Endothelial cell of umbilical vein (primary cell): ENCODE data around the gene SPDYE4. TPM values are rescaled to one million over a fixed set of nuclear protein-coding genes. Genes with fewer than 3 reads are reported as not detected.

Source experiments
- BruUV-seq: library from RNA; stranded (reverse); fragments of 400-500 nt; replicated peaks from 2 replicates; lab custom pipeline; 2021; lab: Mats Ljungman, UMichigan
- CTCF ChIA-PET: fragments of 300-600, 350-600 bp; sonication (Branson Sonifier 250); formaldehyde crosslinking; loops from one replicate; lab custom pipeline; 2021; ENCODE audit warnings: antibody characterized with exemption, inconsistent platforms; lab: Charles Lee
- POLR2A ChIA-PET: fragments of 300-600, 350-600 bp; sonication (Branson Sonifier 250); formaldehyde crosslinking; loops from one replicate; lab custom pipeline; 2021; ENCODE audit warnings: antibody characterized with exemption, inconsistent platforms; lab: Charles Lee
- DNase-seq: peaks from one replicate; pipeline ENCODE4 v3.0.0-alpha.2; 2011; ENCODE audit warnings: low read depth, low spot score
- FAIRE-seq: peaks from 2 replicates; lab custom pipeline; 2011; peaks lifted over from hg19 to GRCh38; lab: Jason Lieb, UNC
- H2AFZ ChIP-seq: 2 replicates; pipeline ENCODE4 v1.6.0; 2012; ENCODE audit warnings: low read depth, low read length, control low read depth, inconsistent platforms
- H3K27ac ChIP-seq: 2 replicates; pipeline ENCODE4 v1.5.1; 2011; ENCODE audit warnings: low read depth, mild to moderate bottlenecking, control low read depth, low read length, moderate library complexity; ENCODE audit not compliant: insufficient read depth
- H3K27me3 ChIP-seq, 2 experiments: 2 replicates each; pipeline versions ENCODE4 v1.6.0 to v1.6.1; 2011; ENCODE audit warnings: low read length in 2 of 2, mixed read lengths in 1 of 2; ENCODE audit not compliant: control insufficient read depth in 2 of 2, insufficient read depth in 2 of 2
- H3K36me3 ChIP-seq, 2 experiments: 2 replicates in 1 of 2; 3 replicates in 1 of 2; pipeline ENCODE4 v1.5.1; 2011; ENCODE audit warnings: low read length in 2 of 2, mild to moderate bottlenecking in 1 of 2, moderate library complexity in 1 of 2; ENCODE audit not compliant: control insufficient read depth in 2 of 2, insufficient read depth in 2 of 2; ENCODE audit errors: extremely low read depth in 1 of 2
- H3K4me1 ChIP-seq: 3 replicates; pipeline ENCODE4 v1.5.1; 2011; ENCODE audit warnings: mild to moderate bottlenecking, low read length; ENCODE audit not compliant: control insufficient read depth, insufficient read depth; ENCODE audit errors: extremely low read depth
- H3K4me2 ChIP-seq: 2 replicates; pipeline ENCODE4 v1.6.1; 2011; ENCODE audit warnings: low read length, control low read depth, mixed read lengths; ENCODE audit not compliant: insufficient read depth
- H3K4me3 ChIP-seq, 3 experiments: fragments of 200-600 bp in 1 of 3; sonication (generic), shearing (Covaris generic) in 1 of 3; replicated peaks in 1 of 3; 2 replicates each; pipeline ENCODE4 v1.5.1; 2011 to 2016; ENCODE audit warnings: control low read depth in 3 of 3, low read length in 3 of 3, mild to moderate bottlenecking in 2 of 3, inconsistent platforms in 1 of 3, low read depth in 1 of 3, moderate library complexity in 1 of 3; ENCODE audit not compliant: insufficient read depth in 1 of 3
- H3K79me2 ChIP-seq: 2 replicates; pipeline ENCODE4 v1.6.0; 2012; ENCODE audit warnings: low read length, inconsistent platforms; ENCODE audit not compliant: control insufficient read depth, insufficient read depth
- H3K9ac ChIP-seq: replicated peaks from 2 replicates; pipeline ENCODE3; 2011; ENCODE audit warnings: low read length, control low read depth; ENCODE audit not compliant: insufficient read depth; ENCODE audit errors: extremely low read depth
- H3K9me1 ChIP-seq: replicated peaks from 3 replicates; pipeline ENCODE4 v1.6.0; 2011; ENCODE audit warnings: mild to moderate bottlenecking, low read length; ENCODE audit not compliant: control insufficient read depth, insufficient read depth; ENCODE audit errors: extremely low read depth
- H3K9me3 ChIP-seq: replicated peaks from 2 replicates; pipeline ENCODE4 v1.5.1; 2012; ENCODE audit warnings: low read length, inconsistent platforms; ENCODE audit not compliant: control insufficient read depth, insufficient read depth
- H4K20me1 ChIP-seq: replicated peaks from 2 replicates; pipeline ENCODE3; 2011; ENCODE audit warnings: mild to moderate bottlenecking, low read length; ENCODE audit not compliant: control insufficient read depth, insufficient read depth; ENCODE audit errors: extremely low read depth
- CTCF ChIP-seq, 2 donors: IDR thresholded peaks; 1 replicate in 1 of 2; 2 replicates in 1 of 2; pipeline ENCODE4 v1.5.1; 2011; ENCODE audit warnings: low read length in 2 of 2, mild to moderate bottlenecking in 2 of 2, moderate library complexity in 2 of 2, control low read depth in 1 of 2, inconsistent platforms in 1 of 2, low read depth in 1 of 2; ENCODE audit not compliant: insufficient read depth in 1 of 2; ENCODE audit errors: extremely low read depth in 1 of 2
- EZH2 ChIP-seq: IDR thresholded peaks from 2 replicates; pipeline ENCODE4 v1.6.1; 2012; ENCODE audit warnings: borderline replicate concordance, low read depth, mild to moderate bottlenecking, moderate library complexity, low read length, inconsistent platforms; ENCODE audit not compliant: severe bottlenecking
- FOS ChIP-seq: IDR thresholded peaks from 2 replicates; pipeline ENCODE4 v1.6.1; 2011; ENCODE audit warnings: mild to moderate bottlenecking, low read length, moderate library complexity, borderline replicate concordance; ENCODE audit not compliant: insufficient read depth
- GATA2 ChIP-seq: IDR thresholded peaks from 2 replicates; pipeline ENCODE4 v1.7.0; 2011; ENCODE audit warnings: low read depth, mild to moderate bottlenecking, moderate library complexity, mixed read lengths, low read length; ENCODE audit not compliant: insufficient read length, insufficient read depth
- JUN ChIP-seq: IDR thresholded peaks from 2 replicates; pipeline ENCODE4 v1.6.1; 2011; ENCODE audit warnings: borderline replicate concordance, low read depth; ENCODE audit not compliant: insufficient read length, insufficient read depth
- MYC ChIP-seq: IDR thresholded peaks from one replicate; pipeline ENCODE4 v1.6.1; 2011; ENCODE audit warnings: mild to moderate bottlenecking, low read depth, low read length
- POLR2A ChIP-seq: IDR thresholded peaks from 2 replicates; pipeline ENCODE4 v1.6.1; 2012; ENCODE audit warnings: low read depth, mild to moderate bottlenecking, control low read depth, low read length
- POLR2AphosphoS5 ChIP-seq: IDR thresholded peaks from 2 replicates; pipeline ENCODE4 v1.6.1; 2012; ENCODE audit warnings: low read depth, mild to moderate bottlenecking, control low read depth, low read length, moderate library complexity; ENCODE audit not compliant: insufficient read depth
- dilution Hi-C: fragments of 300-500 bp; cut with MboI; formaldehyde crosslinking; loops from one replicate; pipeline ENCODE4 v1.15.0; 2019; ENCODE audit warnings: low sequenced_read_pairs; ENCODE audit not compliant: extremely low pct_ligation_motif_present
- intact Hi-C: fragments of 100-400 bp; cut with micrococcal nuclease; formaldehyde crosslinking; loops from one replicate; pipeline ENCODE4 v1.10.0; 2022
- polyA plus RNA-seq, 4 experiments: library from polyadenylated mRNA; depleted of rRNA in 3 of 4; stranded (reverse) in 3 of 4; unstranded in 1 of 4; fragments of >200 nt; gene quantifications; 2 replicates each; pipeline versions ENCODE4 v1.2.1 to v1.2.3, GENCODE V29; 2011 to 2012; ENCODE audit warnings: missing spikeins in 1 of 4
- total RNA-seq: library from RNA; stranded (reverse); gene quantifications from 2 replicates; pipeline ENCODE4 v1.2.3, GENCODE V29; 2021
- TF ChIP-seq, protein P1 (sequence below): IDR thresholded peaks from 2 replicates; pipeline ENCODE4 v1.6.1; 2011; ENCODE audit not compliant: insufficient read depth, insufficient read length

SPDYE4 gene
- total and polyA plus RNA-seq, 2 donors (not counting 3 experiments of a cell fraction or from before 2014, with no cell fraction given), result not detected

DNA sequence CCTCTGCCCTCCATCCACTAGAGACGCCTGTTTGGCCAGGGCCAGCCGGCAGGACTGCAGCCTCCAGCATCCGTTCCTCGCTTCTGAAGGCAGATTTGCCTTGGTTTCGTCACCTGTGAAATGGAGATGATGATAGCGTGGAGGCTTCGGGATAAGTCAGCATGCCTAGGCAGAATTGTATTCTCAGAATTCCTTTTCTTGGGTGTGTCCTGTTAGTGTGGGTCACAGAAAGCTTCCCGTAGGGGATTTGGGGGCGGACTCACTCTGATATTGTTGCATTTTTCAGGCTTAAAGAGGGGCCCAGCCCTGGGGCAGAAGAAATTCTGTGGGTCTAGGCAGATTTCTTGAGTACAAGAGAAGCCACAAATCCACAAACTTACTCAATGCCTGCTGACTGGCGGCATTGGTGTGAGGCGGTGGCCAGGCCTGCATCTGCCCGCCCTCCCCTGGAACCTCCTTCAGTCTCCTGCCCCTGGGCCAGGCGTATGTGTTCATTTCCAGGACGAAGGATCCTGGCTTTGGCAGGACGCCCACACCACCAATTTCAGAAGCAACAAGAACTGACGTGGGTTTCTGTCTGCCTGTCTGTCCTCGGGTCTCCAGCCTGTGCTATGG, 31.3 kb downstream of the SPDYE4 start:
- H3K9ac ChIP-seq, result no peak overlapping the region
- no peaks in the 10 kb centered on the region for H3K4me1 ChIP-seq
- intact Hi-C loops, result no loop called here
- H3K27ac ChIP-seq, result no peak overlapping the region
- no peaks in the 10 kb centered on the region for H3K9me1 ChIP-seq
- TF ChIP-seq, protein P1, sequence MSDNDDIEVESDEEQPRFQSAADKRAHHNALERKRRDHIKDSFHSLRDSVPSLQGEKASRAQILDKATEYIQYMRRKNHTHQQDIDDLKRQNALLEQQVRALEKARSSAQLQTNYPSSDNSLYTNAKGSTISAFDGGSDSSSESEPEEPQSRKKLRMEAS, result no peak
- TF ChIP-seq GATA2 (no peak), JUN (no peak), MYC (no peak), POLR2A (no peak), POLR2AphosphoS5 (no peak), FOS (no peak), EZH2 (no peak), CTCF (IDR thresholded peaks at IDR 0.05; ENCODE audit: extremely low read depth in 1 of 2, insufficient read depth in 1 of 2, low read depth in 1 of 2, low read length in 2 of 2) (no peak)
- ChIA-PET CTCF (no interaction called here), POLR2A (no interaction called here)
- BruUV-seq, result no TSS peak
- peaks cover 0 to 4% of the 10 kb centered on the region in 2 experiments for H3K27me3 ChIP-seq
- DNase-seq (no peak), FAIRE-seq (no peak)
- no peak overlapping the region for H2AFZ ChIP-seq
- dilution Hi-C loops, result no loop called here
- no peaks in the 10 kb centered on the region for H3K79me2 ChIP-seq
- no peaks in the 10 kb centered on the region for H3K36me3 ChIP-seq
- no peaks in the 10 kb centered on the region for H3K9me3 ChIP-seq
- H3K4me2 ChIP-seq, result no peak overlapping the region
- H4K20me1 ChIP-seq, result no peaks in the 10 kb centered on the region
- no peak overlapping the region for H3K4me3 ChIP-seq
